GM12878 (cell line): ENCODE measurements around the gene AGBL1. TPM values are rescaled to one million over a fixed set of nuclear protein-coding genes. Genes with fewer than 3 reads are reported as not detected.

Experiments used
- ATAC-seq: fragments of 200-7000 bp; cut with Tn5 transposase; 3 replicates; pipeline ENCODE4 v1.9.1; 2020; ENCODE audit warnings: mild to moderate bottlenecking, moderate library complexity
- BruUV-seq: library from RNA; stranded (reverse); fragments of 400-500 nt; replicated peaks from 2 replicates; lab custom pipeline; 2021; lab: Mats Ljungman, UMichigan
- CTCF ChIA-PET: fragments of 300-600 bp; sonication (Branson Sonifier 250); formaldehyde crosslinking; extraction: SDS; loops from one replicate; lab custom pipeline; 2021; ENCODE audit warnings: inconsistent platforms; lab: Yijun Ruan, JAX
- POLR2A ChIA-PET: fragments of 350-600 bp; formaldehyde crosslinking; extraction: SDS; loops from one replicate; lab custom pipeline; 2021; ENCODE audit warnings: inconsistent platforms; lab: Charles Lee
- RAD21 ChIA-PET: fragments of 300-600 bp; sonication (Branson Sonifier 250); formaldehyde crosslinking; loops from one replicate; lab custom pipeline; 2023; ENCODE audit warnings: antibody characterized with exemption; ENCODE audit not compliant: unreplicated experiment; lab: Charles Lee
- SMC1A ChIA-PET: fragments of 300-600 bp; sonication (Branson Sonifier 250); formaldehyde crosslinking; loops from one replicate; lab custom pipeline; 2023; ENCODE audit not compliant: unreplicated experiment, uncharacterized antibody; lab: Charles Lee
- DNase-seq: peaks from one replicate; pipeline ENCODE4 v3.0.0-alpha.2; 2011; ENCODE audit warnings: low read depth, low spot score
- FAIRE-seq: peaks from 3 replicates; lab custom pipeline; 2011; peaks lifted over from hg19 to GRCh38; lab: Jason Lieb, UNC
- H2AFZ ChIP-seq: 2 replicates; pipeline ENCODE4 v1.6.0; 2011; ENCODE audit warnings: low read depth, low read length, control low read depth; ENCODE audit not compliant: control insufficient read depth
- H3K27ac ChIP-seq: 2 replicates; pipeline ENCODE4 v1.5.1; 2011; ENCODE audit warnings: control low read depth; ENCODE audit not compliant: control insufficient read depth, insufficient read depth
- H3K27me3 ChIP-seq, 2 experiments: replicated peaks in 1 of 2; 2 replicates each; pipeline versions ENCODE4 v1.6.0 to v1.6.1; 2011; ENCODE audit warnings: low read length in 1 of 2; ENCODE audit not compliant: control insufficient read depth in 2 of 2, insufficient read depth in 2 of 2
- H3K36me3 ChIP-seq, 2 experiments: 2 replicates each; pipeline ENCODE4 v1.5.1; 2011; ENCODE audit warnings: low read length in 1 of 2; ENCODE audit not compliant: control insufficient read depth in 2 of 2, insufficient read depth in 2 of 2
- H3K4me1 ChIP-seq: 2 replicates; pipeline ENCODE4 v1.6.1; 2011; ENCODE audit warnings: mild to moderate bottlenecking, low read length, moderate library complexity, mixed read lengths; ENCODE audit not compliant: control insufficient read depth, insufficient read depth
- H3K4me2 ChIP-seq: 2 replicates; pipeline ENCODE4 v1.6.0; 2011; ENCODE audit warnings: control low read depth; ENCODE audit not compliant: control insufficient read depth, insufficient read depth
- H3K4me3 ChIP-seq: fragments of 200-600 bp; sonication (generic); 2 replicates; pipeline ENCODE4 v1.5.1; 2016
- H3K79me2 ChIP-seq: 2 replicates; pipeline ENCODE4 v1.6.0; 2011; ENCODE audit warnings: low read length; ENCODE audit not compliant: control insufficient read depth, insufficient read depth
- H3K9ac ChIP-seq: 2 replicates; pipeline ENCODE4 v1.8.0; 2011; ENCODE audit warnings: low read length, control low read depth, mixed read lengths; ENCODE audit not compliant: control insufficient read depth, insufficient read depth
- H3K9me3 ChIP-seq: replicated peaks from 3 replicates; pipeline ENCODE4 v1.5.1; 2011; ENCODE audit warnings: mild to moderate bottlenecking, low read length; ENCODE audit not compliant: control insufficient read depth, insufficient read depth
- H4K20me1 ChIP-seq: 2 replicates; pipeline ENCODE4 v1.6.0; 2011; ENCODE audit not compliant: control insufficient read depth, insufficient read depth
- BACH1 ChIP-seq: fragments of 450-650 bp; IDR thresholded peaks from 2 replicates; pipeline ENCODE4 v1.6.1; 2017; ENCODE audit warnings: mild to moderate bottlenecking, borderline replicate concordance
- EGR1 ChIP-seq, 2 experiments: IDR thresholded peaks; 1 replicate in 1 of 2; 2 replicates in 1 of 2; pipeline ENCODE4 v1.6.1; 2011 to 2012; ENCODE audit warnings: low read depth in 2 of 2, low read length in 2 of 2, borderline replicate concordance in 1 of 2, mild to moderate bottlenecking in 1 of 2, moderate library complexity in 1 of 2
- WGBS: methylation state at CpG from one replicate; pipeline ENCODE4 v1.1.6; 2016; ENCODE audit warnings: low lambda C conversion rate; ENCODE audit not compliant: insufficient replicate concordance, insufficient coverage; ENCODE audit errors: missing lambda C conversion rate; 5-methylcytosine and 5-hydroxymethylcytosine counted together
- in situ Hi-C: fragments of 300-500 bp; cut with MboI; formaldehyde crosslinking; loops from 9 replicates; pipeline ENCODE4 v1.14.3; 2018; ENCODE audit warnings: mixed read lengths
- intact Hi-C: fragments of 100-400 bp; cut with micrococcal nuclease; formaldehyde crosslinking; loops from one replicate; pipeline ENCODE4 v1.14.2; 2022; ENCODE audit not compliant: unreplicated experiment
- polyA plus RNA-seq, 11 experiments: library from polyadenylated mRNA; depleted of rRNA in 4 of 11; unstranded in 6 of 11; stranded (reverse) in 5 of 11; fragments of >200 nt; fragmentation: Nextera tagmentation in 4 of 11; fragmentation: Illumina TruSeq in 1 of 11; extraction: Ambion mirVana in 4 of 11; extraction: Trizol in 1 of 11; gene quantifications; 1 replicate in 1 of 11; 2 replicates in 10 of 11; pipeline versions ENCODE4 v1.2.1 to v1.2.3, GENCODE V29; 2011 to 2016; ENCODE audit warnings: inconsistent platforms in 2 of 11, missing spikeins in 2 of 11, low read depth in 1 of 11
- total RNA-seq, 4 experiments: library from RNA; depleted of rRNA in 3 of 4; stranded (reverse); fragments of >200 nt in 3 of 4; fragmentation: Illumina TruSeq in 1 of 4; extraction: Trizol in 1 of 4; gene quantifications; 2 replicates each; pipeline versions ENCODE4 v1.2.1 to v1.2.3, GENCODE V29; 2013 to 2021
- TF ChIP-seq, protein P1 (sequence below): fragments of 450-650 bp; IDR thresholded peaks from 2 replicates; pipeline ENCODE4 v1.6.1; 2018; ENCODE audit warnings: mild to moderate bottlenecking, low read depth, moderate library complexity; ENCODE audit not compliant: partially characterized antibody
- TF ChIP-seq, protein P2 (sequence below): IDR thresholded peaks from 2 replicates; pipeline ENCODE4 v1.6.1; 2012; ENCODE audit warnings: improper control_type of control experiment, low read depth, low read length; ENCODE audit not compliant: insufficient replicate concordance
- TF ChIP-seq, protein P3 (sequence below): fragments of 450-650 bp; IDR thresholded peaks from 2 replicates; pipeline ENCODE4 v1.6.1; 2018; ENCODE audit warnings: borderline replicate concordance, mild to moderate bottlenecking; ENCODE audit not compliant: partially characterized antibody

The AGBL1 gene
- total and polyA plus RNA-seq, 10 of the 15 experiments (the other 5 are each of a cell fraction or from before 2014, with no cell fraction given) = not detected

DNA sequence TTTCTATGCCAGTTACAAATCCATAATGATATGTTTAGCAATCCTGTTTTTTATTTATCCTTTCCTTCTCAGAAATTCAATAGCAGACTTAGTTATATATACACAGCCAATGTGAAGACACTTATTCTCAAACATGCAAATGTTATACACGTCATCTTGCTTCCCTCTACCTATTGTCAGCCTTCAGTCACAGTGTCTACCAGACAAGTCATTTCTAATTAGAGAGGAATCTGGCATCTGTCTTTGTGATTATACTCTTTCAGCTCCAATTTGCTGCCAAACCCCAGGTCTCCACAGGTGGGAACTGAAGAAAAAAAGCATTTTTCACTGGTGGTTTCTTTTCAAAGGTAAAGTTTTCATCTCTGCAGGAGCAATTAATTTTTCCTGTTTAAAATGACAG lies 793.1 kb downstream of the AGBL1 start:
- no peaks in the 10 kb centered on the region for H3K36me3 ChIP-seq
- H3K9me3 ChIP-seq = no peaks in the 10 kb centered on the region
- H3K79me2 ChIP-seq = no peaks in the 10 kb centered on the region
- ChIA-PET SMC1A (no interaction called here), RAD21 (no interaction called here), CTCF (no interaction called here), POLR2A (no interaction called here)
- WGBS = 0% methylated on average over 1 of the region's 1 CpG
- no peaks in the 10 kb centered on the region for H4K20me1 ChIP-seq
- no TSS peak for BruUV-seq
- DNase-seq (no peak), FAIRE-seq (no peak), ATAC-seq (no peak)
- no peaks in the 10 kb centered on the region for H3K4me1 ChIP-seq
- in situ Hi-C loops = no loop called here
- no peak overlapping the region for H3K4me2 ChIP-seq
- H3K27me3 ChIP-seq = no peaks in the 10 kb centered on the region
- intact Hi-C loops = no loop called here
- no peak overlapping the region for H3K27ac ChIP-seq
- no peak overlapping the region for H3K4me3 ChIP-seq
- no peak overlapping the region for H3K9ac ChIP-seq
- H2AFZ ChIP-seq = no peak overlapping the region
- TF ChIP-seq BACH1 (no peak), EGR1 (IDR thresholded peaks at IDR 0.05; ENCODE audit: borderline replicate concordance in 1 of 2, low read depth in 2 of 2, low read length in 2 of 2) (no peak)
- TF ChIP-seq, protein P1, sequence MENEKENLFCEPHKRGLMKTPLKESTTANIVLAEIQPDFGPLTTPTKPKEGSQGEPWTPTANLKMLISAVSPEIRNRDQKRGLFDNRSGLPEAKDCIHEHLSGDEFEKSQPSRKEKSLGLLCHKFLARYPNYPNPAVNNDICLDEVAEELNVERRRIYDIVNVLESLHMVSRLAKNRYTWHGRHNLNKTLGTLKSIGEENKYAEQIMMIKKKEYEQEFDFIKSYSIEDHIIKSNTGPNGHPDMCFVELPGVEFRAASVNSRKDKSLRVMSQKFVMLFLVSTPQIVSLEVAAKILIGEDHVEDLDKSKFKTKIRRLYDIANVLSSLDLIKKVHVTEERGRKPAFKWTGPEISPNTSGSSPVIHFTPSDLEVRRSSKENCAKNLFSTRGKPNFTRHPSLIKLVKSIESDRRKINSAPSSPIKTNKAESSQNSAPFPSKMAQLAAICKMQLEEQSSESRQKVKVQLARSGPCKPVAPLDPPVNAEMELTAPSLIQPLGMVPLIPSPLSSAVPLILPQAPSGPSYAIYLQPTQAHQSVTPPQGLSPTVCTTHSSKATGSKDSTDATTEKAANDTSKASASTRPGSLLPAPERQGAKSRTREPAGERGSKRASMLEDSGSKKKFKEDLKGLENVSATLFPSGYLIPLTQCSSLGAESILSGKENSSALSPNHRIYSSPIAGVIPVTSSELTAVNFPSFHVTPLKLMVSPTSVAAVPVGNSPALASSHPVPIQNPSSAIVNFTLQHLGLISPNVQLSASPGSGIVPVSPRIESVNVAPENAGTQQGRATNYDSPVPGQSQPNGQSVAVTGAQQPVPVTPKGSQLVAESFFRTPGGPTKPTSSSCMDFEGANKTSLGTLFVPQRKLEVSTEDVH = no peak
- TF ChIP-seq, protein P2, sequence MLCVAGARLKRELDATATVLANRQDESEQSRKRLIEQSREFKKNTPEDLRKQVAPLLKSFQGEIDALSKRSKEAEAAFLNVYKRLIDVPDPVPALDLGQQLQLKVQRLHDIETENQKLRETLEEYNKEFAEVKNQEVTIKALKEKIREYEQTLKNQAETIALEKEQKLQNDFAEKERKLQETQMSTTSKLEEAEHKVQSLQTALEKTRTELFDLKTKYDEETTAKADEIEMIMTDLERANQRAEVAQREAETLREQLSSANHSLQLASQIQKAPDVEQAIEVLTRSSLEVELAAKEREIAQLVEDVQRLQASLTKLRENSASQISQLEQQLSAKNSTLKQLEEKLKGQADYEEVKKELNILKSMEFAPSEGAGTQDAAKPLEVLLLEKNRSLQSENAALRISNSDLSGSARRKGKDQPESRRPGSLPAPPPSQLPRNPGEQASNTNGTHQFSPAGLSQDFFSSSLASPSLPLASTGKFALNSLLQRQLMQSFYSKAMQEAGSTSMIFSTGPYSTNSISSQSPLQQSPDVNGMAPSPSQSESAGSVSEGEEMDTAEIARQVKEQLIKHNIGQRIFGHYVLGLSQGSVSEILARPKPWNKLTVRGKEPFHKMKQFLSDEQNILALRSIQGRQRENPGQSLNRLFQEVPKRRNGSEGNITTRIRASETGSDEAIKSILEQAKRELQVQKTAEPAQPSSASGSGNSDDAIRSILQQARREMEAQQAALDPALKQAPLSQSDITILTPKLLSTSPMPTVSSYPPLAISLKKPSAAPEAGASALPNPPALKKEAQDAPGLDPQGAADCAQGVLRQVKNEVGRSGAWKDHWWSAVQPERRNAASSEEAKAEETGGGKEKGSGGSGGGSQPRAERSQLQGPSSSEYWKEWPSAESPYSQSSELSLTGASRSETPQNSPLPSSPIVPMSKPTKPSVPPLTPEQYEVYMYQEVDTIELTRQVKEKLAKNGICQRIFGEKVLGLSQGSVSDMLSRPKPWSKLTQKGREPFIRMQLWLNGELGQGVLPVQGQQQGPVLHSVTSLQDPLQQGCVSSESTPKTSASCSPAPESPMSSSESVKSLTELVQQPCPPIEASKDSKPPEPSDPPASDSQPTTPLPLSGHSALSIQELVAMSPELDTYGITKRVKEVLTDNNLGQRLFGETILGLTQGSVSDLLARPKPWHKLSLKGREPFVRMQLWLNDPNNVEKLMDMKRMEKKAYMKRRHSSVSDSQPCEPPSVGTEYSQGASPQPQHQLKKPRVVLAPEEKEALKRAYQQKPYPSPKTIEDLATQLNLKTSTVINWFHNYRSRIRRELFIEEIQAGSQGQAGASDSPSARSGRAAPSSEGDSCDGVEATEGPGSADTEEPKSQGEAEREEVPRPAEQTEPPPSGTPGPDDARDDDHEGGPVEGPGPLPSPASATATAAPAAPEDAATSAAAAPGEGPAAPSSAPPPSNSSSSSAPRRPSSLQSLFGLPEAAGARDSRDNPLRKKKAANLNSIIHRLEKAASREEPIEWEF = no peak
- TF ChIP-seq, protein P3, sequence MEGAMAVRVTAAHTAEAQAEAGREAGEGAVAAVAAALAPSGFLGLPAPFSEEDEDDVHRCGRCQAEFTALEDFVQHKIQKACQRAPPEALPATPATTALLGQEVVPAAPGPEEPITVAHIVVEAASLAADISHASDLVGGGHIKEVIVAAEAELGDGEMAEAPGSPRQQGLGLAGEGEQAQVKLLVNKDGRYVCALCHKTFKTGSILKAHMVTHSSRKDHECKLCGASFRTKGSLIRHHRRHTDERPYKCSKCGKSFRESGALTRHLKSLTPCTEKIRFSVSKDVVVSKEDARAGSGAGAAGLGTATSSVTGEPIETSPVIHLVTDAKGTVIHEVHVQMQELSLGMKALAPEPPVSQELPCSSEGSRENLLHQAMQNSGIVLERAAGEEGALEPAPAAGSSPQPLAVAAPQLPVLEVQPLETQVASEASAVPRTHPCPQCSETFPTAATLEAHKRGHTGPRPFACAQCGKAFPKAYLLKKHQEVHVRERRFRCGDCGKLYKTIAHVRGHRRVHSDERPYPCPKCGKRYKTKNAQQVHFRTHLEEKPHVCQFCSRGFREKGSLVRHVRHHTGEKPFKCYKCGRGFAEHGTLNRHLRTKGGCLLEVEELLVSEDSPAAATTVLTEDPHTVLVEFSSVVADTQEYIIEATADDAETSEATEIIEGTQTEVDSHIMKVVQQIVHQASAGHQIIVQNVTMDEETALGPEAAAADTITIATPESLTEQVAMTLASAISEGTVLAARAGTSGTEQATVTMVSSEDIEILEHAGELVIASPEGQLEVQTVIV = no peak
